Effector CD4-positive, alpha-beta T cell (primary cell): ENCODE results near the gene FAM204A.

Experiments used
- DNase-seq: peaks from one replicate; pipeline ENCODE4 v3.0.0-alpha.2; 2020

FAM204A gene

GRCh38 chr10:118276727-118277126, 65.4 kb downstream of the FAM204A start:
- no peak for DNase-seq

GRCh38 chr10:118276204-118276603, 65.9 kb downstream of the FAM204A start:
- DNase-seq, result no peak

GRCh38 chr10:118273662-118274061, 68.5 kb downstream of the FAM204A start:
- no peak for DNase-seq

GRCh38 chr10:118272767-118273166, 69.4 kb downstream of the FAM204A start:
- no peak for DNase-seq

- DNase-seq, result no peak
Measured at GRCh38 chr10:118272149-118272721, 69.9 kb downstream of the FAM204A start.

GRCh38 chr10:118271671-118272070, 70.5 kb downstream of the FAM204A start:
- no peak for DNase-seq

GRCh38 chr10:118266098-118266748, 75.9 kb downstream of the FAM204A start:
- no peak for DNase-seq

GRCh38 chr10:118264838-118265470, 77.2 kb downstream of the FAM204A start:
- no peak for DNase-seq

GRCh38 chr10:118264252-118264651, 77.9 kb downstream of the FAM204A start:
- no peak for DNase-seq

GRCh38 chr10:118262538-118262937, 79.6 kb downstream of the FAM204A start:
- DNase-seq, result no peak

- DNase-seq, result no peak
Measured at GRCh38 chr10:118259288-118259906, 82.7 kb downstream of the FAM204A start.

GRCh38 chr10:118258285-118258684, 83.8 kb downstream of the FAM204A start:
- DNase-seq, result no peak

GRCh38 chr10:118256825-118257570, 85.1 kb downstream of the FAM204A start:
- no peak for DNase-seq

- DNase-seq, result no peak
Measured at GRCh38 chr10:118256209-118256608, 85.9 kb downstream of the FAM204A start.

GRCh38 chr10:118255355-118255754, 86.8 kb downstream of the FAM204A start:
- no peak for DNase-seq

- DNase-seq, result no peak
Measured at GRCh38 chr10:118254654-118255053, 87.5 kb downstream of the FAM204A start.

GRCh38 chr10:118253397-118253796, 88.7 kb downstream of the FAM204A start:
- DNase-seq, result no peak

- DNase-seq, result no peak
Measured at GRCh38 chr10:118251791-118252190, 90.3 kb downstream of the FAM204A start.

- no peak for DNase-seq
Measured at GRCh38 chr10:118249714-118250113, 92.4 kb downstream of the FAM204A start.
